ENCODE data around the gene FAM53B.

FAM53B gene

GRCh38 chr10:124569623-124570470 is 174.3 kb downstream of the FAM53B start:
- no peak for DNase-seq

Measured in DMS 273 treated with DMSO at 0.1 percent for 48 hours (cell line).